IPS DF 6.9 (cell line): ENCODE data around the gene MSLN.

Source experiments
- DNase-seq: peaks from one replicate; pipeline ENCODE4 v3.0.0-alpha.2; 2013; ENCODE audit warnings: low read depth, low spot score
- H3K27ac ChIP-seq: one replicate; pipeline ENCODE4 v1.5.1; 2013; ENCODE audit warnings: low read length, control low read depth
- H3K27me3 ChIP-seq: 2 replicates; pipeline ENCODE4 v1.6.1; 2013; ENCODE audit warnings: mild to moderate bottlenecking, low read length; ENCODE audit not compliant: control insufficient read depth, insufficient read depth
- H3K36me3 ChIP-seq: 2 replicates; pipeline ENCODE4 v1.6.1; 2013; ENCODE audit warnings: low read length; ENCODE audit not compliant: control insufficient read depth, insufficient read depth
- H3K4me1 ChIP-seq: 2 replicates; pipeline ENCODE4 v1.6.1; 2013; ENCODE audit warnings: low read length; ENCODE audit not compliant: control insufficient read depth, insufficient read depth
- H3K4me3 ChIP-seq: 2 replicates; pipeline ENCODE4 v1.5.1; 2013; ENCODE audit warnings: mild to moderate bottlenecking, low read length
- H3K9me3 ChIP-seq: 2 replicates; pipeline ENCODE4 v1.6.1; 2013; ENCODE audit warnings: low read length, inconsistent platforms; ENCODE audit not compliant: control insufficient read depth, insufficient read depth
- WGBS: extraction: QIAGEN DNeasy Blood & Tissue Kit; methylation state at CpG from one replicate; pipeline ENCODE4 v1.1.7; 2013; ENCODE audit warnings: mixed read lengths, missing lambda C conversion rate; ENCODE audit not compliant: insufficient read length, insufficient coverage; 5-methylcytosine and 5-hydroxymethylcytosine counted together

The MSLN gene

DNA sequence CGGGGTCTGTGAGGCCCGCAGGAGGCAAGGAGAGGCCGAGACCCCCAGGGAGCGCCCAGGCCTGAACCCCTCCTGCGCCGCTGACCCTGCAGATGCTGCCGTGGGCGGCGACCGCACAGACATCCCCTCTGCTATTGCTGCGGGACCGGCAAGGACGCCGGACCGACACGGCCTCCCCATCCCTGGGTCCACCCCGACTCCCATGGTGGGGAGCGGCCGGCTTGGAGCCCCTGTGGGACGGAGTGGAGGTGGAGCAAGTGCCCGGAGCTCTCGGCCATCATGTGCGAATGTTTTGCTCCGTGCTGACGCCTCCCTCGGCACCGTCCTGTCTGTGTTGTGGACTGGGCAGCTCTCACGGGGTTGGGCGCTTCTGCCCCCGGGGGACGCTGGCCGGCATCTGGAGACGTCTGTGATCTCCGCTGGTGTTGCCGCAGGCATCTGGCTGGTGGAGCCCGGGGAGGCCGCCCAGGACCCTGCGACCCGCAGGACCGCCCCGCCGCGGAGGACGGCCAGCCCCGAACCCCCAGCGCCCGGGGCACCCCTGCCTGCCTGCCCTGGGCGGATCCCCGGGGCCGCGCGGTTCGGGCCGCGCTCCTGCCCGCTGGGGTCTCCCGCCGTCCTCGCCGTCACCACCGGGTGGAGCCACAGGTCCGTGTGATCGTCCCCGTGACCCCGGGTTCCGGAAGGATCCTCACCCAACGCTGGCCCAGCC, 52.8 kb downstream of the MSLN start:
- Histone ChIP-seq H3K27ac (no peak overlapping the region), H3K9me3 (no peaks in the 10 kb centered on the region), H3K4me1 (no peaks in the 10 kb centered on the region; the same call in 1 of the 2 replicates), H3K27me3 (no peaks in the 10 kb centered on the region), H3K4me3 (peak overlapping the region; percentile 34; the same call in 1 of the 2 replicates), H3K36me3 (no peaks in the 10 kb centered on the region)
- no peak for DNase-seq
- WGBS = no CpG with 5 or more reads among the region's 67 CpGs

DNA sequence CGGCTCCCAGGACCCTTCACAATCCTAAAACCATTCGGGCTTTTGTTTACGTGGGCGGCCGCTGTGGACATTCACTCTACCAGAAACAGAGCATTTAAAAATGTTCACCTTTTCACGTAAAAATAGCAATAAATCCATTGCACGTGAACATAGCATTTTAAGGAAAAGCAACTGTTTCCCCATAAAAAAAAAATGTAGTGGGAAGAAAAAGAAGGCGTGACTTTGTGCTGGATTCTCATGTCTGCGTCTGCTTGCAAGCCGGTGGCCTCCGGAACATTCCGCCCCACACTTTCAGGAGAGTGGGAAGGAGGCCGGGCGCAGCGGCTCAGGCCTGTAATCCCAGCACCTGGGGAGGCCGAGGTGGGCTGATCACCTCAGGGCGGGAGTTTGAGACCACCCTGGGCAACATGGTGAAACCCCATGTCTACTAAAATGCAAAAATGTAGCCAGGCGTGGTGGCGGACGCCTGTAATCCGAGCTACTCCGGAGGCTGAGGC, 53.4 kb downstream of the MSLN start:
- Histone ChIP-seq H3K27ac (no peak overlapping the region), H3K4me1 (no peaks in the 10 kb centered on the region; the same call in 1 of the 2 replicates), H3K36me3 (no peaks in the 10 kb centered on the region), H3K4me3 (no peak overlapping the region; the same call in 1 of the 2 replicates), H3K9me3 (no peaks in the 10 kb centered on the region), H3K27me3 (no peaks in the 10 kb centered on the region)
- DNase-seq = no peak
- WGBS = no CpG with 5 or more reads among the region's 22 CpGs

DNA sequence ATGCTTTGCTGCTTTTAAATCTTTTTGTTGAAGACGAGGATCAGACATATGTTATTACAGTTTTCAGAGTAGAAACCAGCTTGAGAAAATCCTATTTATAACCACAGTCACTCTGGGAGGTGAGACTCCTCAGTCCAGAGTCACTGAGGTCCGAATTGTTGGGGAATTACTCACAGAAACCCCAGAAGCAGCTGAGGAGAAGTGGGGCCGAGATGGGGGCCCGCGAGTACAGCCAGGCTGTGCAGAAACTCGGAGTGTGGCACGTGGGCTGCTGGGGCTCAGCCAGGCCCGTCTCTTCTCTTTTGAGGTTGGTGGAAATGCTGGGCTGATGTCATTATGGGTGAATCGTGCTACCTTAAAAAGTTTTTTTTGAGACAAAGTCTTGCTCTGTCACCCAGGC, 54.4 kb downstream of the MSLN start:
- Histone ChIP-seq H3K36me3 (no peaks in the 10 kb centered on the region), H3K4me3 (no peak overlapping the region), H3K27me3 (no peaks in the 10 kb centered on the region), H3K9me3 (no peaks in the 10 kb centered on the region), H3K27ac (no peak overlapping the region), H3K4me1 (no peaks in the 10 kb centered on the region; the same call in 1 of the 2 replicates)
- no peak for DNase-seq
- no CpG with 5 or more reads among the region's 9 CpGs for WGBS

DNA sequence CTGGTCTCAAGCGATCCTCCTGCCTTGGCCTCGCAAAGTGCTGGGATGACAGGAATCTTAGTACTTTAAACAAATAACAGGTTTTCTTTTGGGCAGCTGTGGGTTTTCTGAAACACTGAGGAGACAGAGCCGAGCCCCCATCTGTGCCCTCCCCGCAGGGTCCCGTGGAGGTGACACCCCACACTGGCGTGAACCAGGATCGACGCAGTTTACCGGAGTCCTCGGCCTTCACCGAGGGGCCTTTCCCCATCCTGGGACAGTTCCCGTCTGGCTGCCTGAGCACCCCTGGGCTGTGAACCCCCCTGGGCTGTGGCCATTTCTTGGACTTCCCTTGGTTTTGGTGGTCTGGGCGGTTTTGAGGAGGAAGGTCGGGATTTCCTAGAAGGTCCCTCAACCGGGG, 55.3 kb downstream of the MSLN start:
- no peak for DNase-seq
- Histone ChIP-seq H3K4me1 (peaks cover under 1% of the 10 kb centered on the region), H3K27ac (no peak overlapping the region), H3K36me3 (no peaks in the 10 kb centered on the region), H3K4me3 (no peak overlapping the region), H3K9me3 (no peaks in the 10 kb centered on the region), H3K27me3 (no peaks in the 10 kb centered on the region)
- no CpG with 5 or more reads among the region's 15 CpGs for WGBS

DNA sequence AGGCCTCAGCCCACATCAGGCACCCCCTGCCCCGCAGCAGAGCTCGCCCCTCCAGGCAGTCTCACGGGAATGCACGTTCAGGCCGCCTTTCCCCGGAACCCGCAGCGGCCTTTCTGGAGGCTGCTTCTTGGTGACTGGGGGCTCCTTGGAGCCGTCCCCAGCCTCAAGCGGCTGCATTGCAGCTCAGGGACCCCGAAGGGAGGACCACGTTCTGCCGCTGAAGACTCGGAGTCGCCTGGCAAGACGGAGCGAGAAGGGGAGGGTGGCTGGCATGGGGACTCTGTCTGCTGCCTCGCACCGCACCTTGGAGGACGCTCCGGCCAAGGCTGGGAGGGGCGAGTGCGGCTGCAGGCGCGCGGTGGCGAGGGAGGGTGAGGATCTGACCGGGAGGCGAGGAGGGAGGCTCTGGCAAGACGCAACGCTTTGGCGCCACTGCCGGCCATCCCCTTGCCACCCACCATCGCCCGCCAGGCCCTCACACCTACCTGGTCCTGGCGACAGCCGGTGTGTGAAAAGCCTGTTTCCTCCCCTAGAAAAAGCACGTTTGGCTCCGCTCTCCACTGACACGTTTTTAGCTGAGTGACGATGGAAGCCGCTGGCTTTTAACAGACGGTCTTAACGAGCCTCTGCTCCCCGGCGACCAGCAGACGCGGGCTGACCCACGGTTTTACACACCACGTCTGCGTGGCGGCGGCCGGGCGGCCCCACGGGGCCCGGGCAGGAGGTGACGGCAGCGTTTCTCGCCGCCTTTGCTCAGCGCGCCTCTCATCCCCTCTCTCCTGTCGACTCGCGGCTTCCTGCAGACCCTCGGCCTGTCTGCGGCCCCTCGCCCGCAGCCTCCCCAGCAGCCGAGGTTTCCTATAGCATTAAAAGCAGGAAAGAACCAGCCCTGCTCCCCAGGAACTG, 56.7 kb downstream of the MSLN start:
- Histone ChIP-seq H3K27me3 (no peaks in the 10 kb centered on the region), H3K27ac (no peak overlapping the region), H3K4me3 (no peak overlapping the region), H3K9me3 (no peaks in the 10 kb centered on the region), H3K36me3 (no peaks in the 10 kb centered on the region), H3K4me1 (peaks cover 3% of the 10 kb centered on the region)
- DNase-seq = no peak
- WGBS = no CpG with 5 or more reads among the region's 71 CpGs

DNA sequence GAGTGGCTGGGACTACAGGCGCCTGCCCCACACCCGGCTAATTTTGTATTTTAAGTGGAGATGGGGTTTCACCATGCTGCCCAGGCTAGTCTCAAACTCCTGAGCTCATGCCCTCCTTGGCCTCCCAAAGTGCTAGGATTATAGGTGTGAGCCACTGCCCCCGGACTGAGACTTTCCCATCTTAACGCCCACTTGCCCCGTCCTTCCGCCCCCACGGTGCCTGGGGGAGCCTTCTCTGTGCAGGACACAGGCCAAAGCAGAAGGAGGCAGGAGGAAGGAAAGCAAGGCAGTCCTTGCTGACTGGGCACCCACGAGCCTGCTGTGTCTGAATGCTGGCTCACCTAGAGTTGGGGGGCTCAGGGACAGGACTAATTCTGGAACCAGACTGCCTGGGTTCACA, 57.6 kb downstream of the MSLN start:
- H3K27ac ChIP-seq = no peak overlapping the region
- H3K27me3 ChIP-seq = no peaks in the 10 kb centered on the region
- H3K36me3 ChIP-seq = no peaks in the 10 kb centered on the region
- H3K9me3 ChIP-seq = no peaks in the 10 kb centered on the region
- DNase-seq = no peak
- H3K4me3 ChIP-seq = no peak overlapping the region
- no CpG with 5 or more reads among the region's 8 CpGs for WGBS
- peaks cover 3% of the 10 kb centered on the region for H3K4me1 ChIP-seq
